Measurements from ENCODE around the gene NPL. TPM values are rescaled to one million over a fixed set of nuclear protein-coding genes. Genes with fewer than 3 reads are reported as not detected.
A peak's percentile ranks its signal among the peaks of the same experiment; 100 is the strongest.

Gene NPL
- total RNA-seq, 4 donors from 2014 or later, result 11.0 to 21.8 (median 16.8) TPM

DNA sequence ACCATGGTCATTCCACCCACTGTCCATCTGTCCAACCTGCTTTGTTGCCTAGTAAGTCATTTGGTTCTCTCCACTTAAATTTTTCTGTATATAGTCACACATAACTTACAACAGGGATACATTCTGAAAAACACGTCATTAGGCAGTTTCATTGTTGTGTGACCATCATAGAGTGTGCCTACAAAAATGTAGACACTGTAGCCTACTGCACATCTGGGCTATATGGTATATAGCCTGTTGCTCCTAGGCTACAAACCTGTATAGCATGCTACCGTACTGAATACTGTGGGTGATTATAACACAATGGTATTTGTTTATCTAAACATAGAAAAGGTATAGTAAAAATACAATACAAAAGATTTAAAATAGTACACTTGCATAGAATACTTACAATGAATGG lies 10.0 kb upstream of the NPL start:
- Histone ChIP-seq H3K27ac (no peak overlapping the region), H3K4me3 (no peak overlapping the region), H3K4me1 (no peaks in the 10 kb centered on the region), H3K27me3 (no peaks in the 10 kb centered on the region), H3K9me3 (no peaks in the 10 kb centered on the region), H3K36me3 (no peaks in the 10 kb centered on the region)
- TF ChIP-seq EP300 (IDR thresholded peaks at IDR 0.05), result no peak
- TF ChIP-seq POLR2A (IDR thresholded peaks at IDR 0.05), result no peak
- no peak for TF ChIP-seq POLR2AphosphoS5 (IDR thresholded peaks at IDR 0.05)
- TF ChIP-seq, protein P1, sequence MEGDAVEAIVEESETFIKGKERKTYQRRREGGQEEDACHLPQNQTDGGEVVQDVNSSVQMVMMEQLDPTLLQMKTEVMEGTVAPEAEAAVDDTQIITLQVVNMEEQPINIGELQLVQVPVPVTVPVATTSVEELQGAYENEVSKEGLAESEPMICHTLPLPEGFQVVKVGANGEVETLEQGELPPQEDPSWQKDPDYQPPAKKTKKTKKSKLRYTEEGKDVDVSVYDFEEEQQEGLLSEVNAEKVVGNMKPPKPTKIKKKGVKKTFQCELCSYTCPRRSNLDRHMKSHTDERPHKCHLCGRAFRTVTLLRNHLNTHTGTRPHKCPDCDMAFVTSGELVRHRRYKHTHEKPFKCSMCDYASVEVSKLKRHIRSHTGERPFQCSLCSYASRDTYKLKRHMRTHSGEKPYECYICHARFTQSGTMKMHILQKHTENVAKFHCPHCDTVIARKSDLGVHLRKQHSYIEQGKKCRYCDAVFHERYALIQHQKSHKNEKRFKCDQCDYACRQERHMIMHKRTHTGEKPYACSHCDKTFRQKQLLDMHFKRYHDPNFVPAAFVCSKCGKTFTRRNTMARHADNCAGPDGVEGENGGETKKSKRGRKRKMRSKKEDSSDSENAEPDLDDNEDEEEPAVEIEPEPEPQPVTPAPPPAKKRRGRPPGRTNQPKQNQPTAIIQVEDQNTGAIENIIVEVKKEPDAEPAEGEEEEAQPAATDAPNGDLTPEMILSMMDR (IDR thresholded peaks at IDR 0.05), result no peak
- WGBS, result 89% methylated on average over 2 of the region's 2 CpGs
- DNase-seq (ENCODE audit: low spot score in 2 of 2), result no peak

GRCh38 chr1:182781841-182782586 lies 7.6 kb upstream of the NPL start:
- H3K27ac ChIP-seq, result no peak overlapping the region
- no peak overlapping the region for H3K4me3 ChIP-seq
- peak; percentile 73 to 80 for DNase-seq (ENCODE audit: low spot score in 2 of 2)
- TF ChIP-seq, protein P1 (IDR thresholded peaks at IDR 0.05), result peak in 1 of 2 donors; percentile 46
- TF ChIP-seq POLR2A (IDR thresholded peaks at IDR 0.05) (no peak), EP300 (IDR thresholded peaks at IDR 0.05) (no peak), POLR2AphosphoS5 (IDR thresholded peaks at IDR 0.05) (no peak)
- no peaks in the 10 kb centered on the region for H3K9me3 ChIP-seq
- H3K4me1 ChIP-seq, result no peaks in the 10 kb centered on the region
- no peaks in the 10 kb centered on the region for H3K36me3 ChIP-seq
- no peaks in the 10 kb centered on the region for H3K27me3 ChIP-seq
- 59% methylated on average over 6 of the region's 6 CpGs for WGBS

GRCh38 chr1:182782587-182782913 lies 7.0 kb upstream of the NPL start:
- Histone ChIP-seq H3K9me3 (no peaks in the 10 kb centered on the region), H3K36me3 (no peaks in the 10 kb centered on the region), H3K4me1 (no peaks in the 10 kb centered on the region), H3K4me3 (no peak overlapping the region), H3K27ac (no peak overlapping the region), H3K27me3 (no peaks in the 10 kb centered on the region)
- DNase-seq (ENCODE audit: low spot score in 2 of 2), result no peak
- TF ChIP-seq POLR2AphosphoS5 (IDR thresholded peaks at IDR 0.05), result no peak
- TF ChIP-seq POLR2A (IDR thresholded peaks at IDR 0.05), result no peak
- TF ChIP-seq, protein P1 (IDR thresholded peaks at IDR 0.05), result no peak
- TF ChIP-seq EP300 (IDR thresholded peaks at IDR 0.05), result no peak

- Histone ChIP-seq H3K27me3 (no peaks in the 10 kb centered on the region), H3K9me3 (no peaks in the 10 kb centered on the region), H3K4me1 (no peaks in the 10 kb centered on the region), H3K36me3 (no peaks in the 10 kb centered on the region), H3K27ac (no peak overlapping the region), H3K4me3 (no peak overlapping the region)
- TF ChIP-seq EP300 (IDR thresholded peaks at IDR 0.05), result no peak
- TF ChIP-seq, protein P1 (IDR thresholded peaks at IDR 0.05), result no peak
- TF ChIP-seq POLR2AphosphoS5 (IDR thresholded peaks at IDR 0.05), result no peak
- TF ChIP-seq POLR2A (IDR thresholded peaks at IDR 0.05), result no peak
- no peak for DNase-seq (ENCODE audit: low spot score in 2 of 2)
- 81% methylated on average over 2 of the region's 2 CpGs for WGBS
Observed at GRCh38 chr1:182783068-182783467, 6.5 kb upstream of the NPL start.

DNA sequence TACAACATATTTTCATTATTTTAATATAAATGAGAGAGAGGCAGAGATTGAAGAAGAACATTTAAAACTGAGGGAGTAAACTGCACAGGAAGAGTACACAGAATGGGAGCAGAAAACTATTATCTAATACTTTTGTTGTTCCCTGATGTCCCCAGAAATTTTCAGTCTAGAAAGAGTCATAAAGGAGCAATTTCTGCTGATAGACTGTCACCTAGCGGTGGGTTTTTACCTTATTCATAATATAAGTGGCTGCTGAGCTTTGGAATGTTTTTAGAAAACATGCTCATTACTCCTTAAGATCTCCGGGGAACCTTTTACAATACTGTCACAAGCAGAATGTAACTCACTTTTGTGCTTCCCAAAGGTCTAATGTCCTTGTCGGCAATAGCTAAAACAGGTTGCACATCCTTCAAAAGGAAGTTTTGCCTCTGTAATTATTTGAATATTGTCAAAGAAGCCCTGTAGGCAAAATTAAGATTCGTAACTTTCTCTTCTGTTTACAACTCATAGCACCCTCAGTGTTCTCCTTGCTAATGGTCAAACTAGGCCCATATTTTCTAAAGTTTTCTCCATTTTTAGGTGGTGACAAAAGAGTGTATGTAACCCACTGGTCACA lies 4.9 kb upstream of the NPL start:
- H3K4me3 ChIP-seq, result no peak overlapping the region

More for the DNA sequence above, 4.9 kb upstream of the NPL start:
- Histone ChIP-seq H3K27ac (no peak overlapping the region), H3K9me3 (no peaks in the 10 kb centered on the region), H3K36me3 (no peaks in the 10 kb centered on the region), H3K4me1 (peaks cover 9% of the 10 kb centered on the region), H3K27me3 (no peaks in the 10 kb centered on the region)
- TF ChIP-seq, protein P1 (IDR thresholded peaks at IDR 0.05), result peak; percentile 43 to 68
- TF ChIP-seq EP300 (IDR thresholded peaks at IDR 0.05), result no peak
- 26% methylated on average over 4 of the region's 4 CpGs for WGBS
- DNase-seq (ENCODE audit: low spot score in 2 of 2), result no peak
